Stomach (tissue), 9 donors: ENCODE data around the gene TKTL1. TPM values are rescaled to one million over a fixed set of nuclear protein-coding genes. Genes with fewer than 3 reads are reported as not detected.

ENCODE experiments used
- DNase-seq, 2 donors: peaks; one replicate each; pipeline versions ENCODE4 v3.0.0 to v3.0.0-alpha.2; 2013 to 2019
- H3K27ac ChIP-seq, 5 donors: fragments of 200-600 bp in 4 of 5; sonication (generic) in 4 of 5; one replicate each; pipeline ENCODE4 v1.5.1; 2013 to 2019; ENCODE audit warnings: mild to moderate bottlenecking in 1 of 5, moderate library complexity in 1 of 5
- H3K27me3 ChIP-seq, 3 donors: fragments of 200-600 bp; sonication (generic); one replicate each; pipeline ENCODE4 v1.5.1; 2017 to 2019; ENCODE audit warnings: mixed run types in 1 of 3
- H3K36me3 ChIP-seq, 4 donors: fragments of 200-600 bp; sonication (generic); 1 replicate in 3 of 4; 2 replicates in 1 of 4; pipeline ENCODE4 v1.5.1; 2016 to 2019
- H3K4me1 ChIP-seq, 4 donors: fragments of 200-600 bp; sonication (generic); one replicate each; pipeline ENCODE4 v1.5.1; 2016 to 2019
- H3K4me3 ChIP-seq, 4 donors: fragments of 200-600 bp; sonication (generic) in 3 of 4; one replicate each; pipeline ENCODE4 v1.5.1; 2016 to 2019; ENCODE audit warnings: mild to moderate bottlenecking in 1 of 4
- H3K9me3 ChIP-seq, 4 donors: fragments of 200-600 bp; sonication (generic); one replicate each; pipeline ENCODE4 v1.5.1; 2016 to 2019
- CTCF ChIP-seq, 7 experiments: fragments of 450-650 bp in 4 of 7; fragments of 200-600 bp in 3 of 7; sonication (generic) in 3 of 7; IDR thresholded peaks; one replicate each; pipeline ENCODE4 v1.5.1; 2016 to 2019; ENCODE audit warnings: antibody characterized with exemption in 7 of 7, control low read depth in 2 of 7, mild to moderate bottlenecking in 1 of 7
- EP300 ChIP-seq: sonication (generic); formaldehyde crosslinking; IDR thresholded peaks from one replicate; pipeline ENCODE4 v1.6.1; 2017; ENCODE audit warnings: antibody characterized with exemption
- POLR2A ChIP-seq, 4 donors: fragments of 450-650 bp; IDR thresholded peaks; one replicate each; pipeline ENCODE4 v1.6.1; 2016; ENCODE audit warnings: antibody characterized with exemption in 4 of 4, control low read depth in 2 of 4, mild to moderate bottlenecking in 1 of 4, moderate library complexity in 1 of 4
- POLR2AphosphoS5 ChIP-seq, 3 donors: sonication (generic); formaldehyde crosslinking; IDR thresholded peaks; one replicate each; pipeline ENCODE4 v1.6.1; 2016; ENCODE audit warnings: antibody characterized with exemption in 3 of 3
- WGBS, 5 donors: extraction: QIAGEN DNeasy Blood & Tissue Kit in 3 of 5; methylation state at CpG; one replicate each; pipeline versions ENCODE4 v1.1.5 to v1.1.7; 2013 to 2018; 5-methylcytosine and 5-hydroxymethylcytosine counted together
- intact Hi-C: fragments of 100-400 bp; cut with DNase I; formaldehyde crosslinking; loops from one replicate; pipeline ENCODE4 v1.15.1; 2023; ENCODE audit warnings: low total_unique reads
- polyA plus RNA-seq, 3 donors: library from polyadenylated mRNA; stranded (reverse); fragments of 200-250 nt; gene quantifications; one replicate each; pipeline ENCODE4 v1.2.3, GENCODE V29; 2013
- total RNA-seq, 5 donors: library from RNA; depleted of rRNA; stranded (reverse); fragments of >200 nt; gene quantifications; one replicate each; pipeline versions ENCODE4 v1.1.0 to v1.2.3, GENCODE V29; 2014 to 2016
- donor health status: healthy with polysubstance abuse.
- donor health status: Bipolar disorder and iron deficiency.
- donor health status: healthy.

The TKTL1 gene
- total and polyA plus RNA-seq, 8 donors = not detected

GRCh38 chrX:154313147-154313546, 17.6 kb downstream of the TKTL1 start:
- H3K27me3 ChIP-seq = no peaks in the 10 kb centered on the region
- TF ChIP-seq POLR2AphosphoS5 (IDR thresholded peaks at IDR 0.05) (no peak), POLR2A (IDR thresholded peaks at IDR 0.05) (no peak), EP300 (no peak), CTCF (IDR thresholded peaks at IDR 0.05) (no peak)
- WGBS, 5 donors = 60 to 86% (median 70%) methylated on average over 5 of the region's 5 CpGs
- DNase-seq = no peak
- no peaks in the 10 kb centered on the region for H3K9me3 ChIP-seq
- no peaks in the 10 kb centered on the region for H3K36me3 ChIP-seq
- no peak overlapping the region for H3K4me3 ChIP-seq
- H3K4me1 ChIP-seq = peaks cover 0 to 6% (median 0%) of the 10 kb centered on the region in 4 donors
- H3K27ac ChIP-seq = no peak overlapping the region
- intact Hi-C loops = no loop called here

GRCh38 chrX:154315416-154315815, 19.8 kb downstream of the TKTL1 start:
- H3K4me3 ChIP-seq = no peak overlapping the region
- H3K36me3 ChIP-seq = no peaks in the 10 kb centered on the region
- intact Hi-C loops = no loop called here
- H3K27ac ChIP-seq = no peak overlapping the region
- H3K27me3 ChIP-seq = peaks cover 0 to 9% (median 0%) of the 10 kb centered on the region in 3 donors
- H3K4me1 ChIP-seq = no peaks in the 10 kb centered on the region
- H3K9me3 ChIP-seq = no peaks in the 10 kb centered on the region
- no peak for TF ChIP-seq POLR2AphosphoS5 (IDR thresholded peaks at IDR 0.05)
- TF ChIP-seq POLR2A (IDR thresholded peaks at IDR 0.05) = no peak
- TF ChIP-seq EP300 = no peak
- DNase-seq = no peak
- 82 to 94% (median 87%) methylated on average over 3 of the region's 3 CpGs for WGBS, 5 donors

- TF ChIP-seq CTCF (IDR thresholded peaks at IDR 0.05) (peak in 2 of 7 experiments; percentile 25 to 44), POLR2A (IDR thresholded peaks at IDR 0.05) (no peak)
- Histone ChIP-seq H3K27ac (no peak overlapping the region), H3K9me3 (no peaks in the 10 kb centered on the region), H3K36me3 (no peaks in the 10 kb centered on the region), H3K4me3 (no peak overlapping the region), H3K27me3 (peaks cover 0 to 13% (median 0%) of the 10 kb centered on the region in 3 donors), H3K4me1 (no peaks in the 10 kb centered on the region)
- DNase-seq = peak in 1 of 2 donors; percentile 41
- intact Hi-C loops = no loop called here
- 15 to 31% (median 17%) methylated on average over 7 of the region's 7 CpGs for WGBS, 5 donors
Measured at GRCh38 chrX:154317391-154317995, 21.9 kb downstream of the TKTL1 start.

GRCh38 chrX:154320406-154320805, 24.8 kb downstream of the TKTL1 start:
- 81 to 90% (median 86%) methylated on average over 11 of the region's 11 CpGs for WGBS, 5 donors

GRCh38 chrX:154321152-154321551, 25.6 kb downstream of the TKTL1 start:
- intact Hi-C loops = no loop called here
- Histone ChIP-seq H3K9me3 (no peaks in the 10 kb centered on the region), H3K4me1 (no peaks in the 10 kb centered on the region), H3K27me3 (peaks cover 0 to 13% (median 0%) of the 10 kb centered on the region in 3 donors), H3K36me3 (no peaks in the 10 kb centered on the region), H3K27ac (no peak overlapping the region), H3K4me3 (no peak overlapping the region)
- no peak for DNase-seq
- TF ChIP-seq POLR2AphosphoS5 (IDR thresholded peaks at IDR 0.05) (no peak), EP300 (no peak), CTCF (IDR thresholded peaks at IDR 0.05) (no peak), POLR2A (IDR thresholded peaks at IDR 0.05) (no peak)
- 73 to 83% (median 76%) methylated on average over 5 to 7 of the region's 7 CpGs for WGBS, 5 donors

More at GRCh38 chrX:154320406-154320805, 24.8 kb downstream of the TKTL1 start:
- Histone ChIP-seq H3K9me3 (no peaks in the 10 kb centered on the region), H3K27me3 (peaks cover 0 to 13% (median 0%) of the 10 kb centered on the region in 3 donors), H3K27ac (no peak overlapping the region), H3K36me3 (no peaks in the 10 kb centered on the region), H3K4me3 (no peak overlapping the region), H3K4me1 (no peaks in the 10 kb centered on the region)
- no peak for TF ChIP-seq POLR2AphosphoS5 (IDR thresholded peaks at IDR 0.05)
- no peak for DNase-seq
- intact Hi-C loops = no loop called here
